ENCODE measurements around the gene GATD1. TPM values are rescaled to one million over a fixed set of nuclear protein-coding genes. Genes with fewer than 3 reads are reported as not detected.

The GATD1 gene
- total RNA-seq, 4 donors from 2014 or later, result 28.0 to 239 (median 38.4) TPM

DNA sequence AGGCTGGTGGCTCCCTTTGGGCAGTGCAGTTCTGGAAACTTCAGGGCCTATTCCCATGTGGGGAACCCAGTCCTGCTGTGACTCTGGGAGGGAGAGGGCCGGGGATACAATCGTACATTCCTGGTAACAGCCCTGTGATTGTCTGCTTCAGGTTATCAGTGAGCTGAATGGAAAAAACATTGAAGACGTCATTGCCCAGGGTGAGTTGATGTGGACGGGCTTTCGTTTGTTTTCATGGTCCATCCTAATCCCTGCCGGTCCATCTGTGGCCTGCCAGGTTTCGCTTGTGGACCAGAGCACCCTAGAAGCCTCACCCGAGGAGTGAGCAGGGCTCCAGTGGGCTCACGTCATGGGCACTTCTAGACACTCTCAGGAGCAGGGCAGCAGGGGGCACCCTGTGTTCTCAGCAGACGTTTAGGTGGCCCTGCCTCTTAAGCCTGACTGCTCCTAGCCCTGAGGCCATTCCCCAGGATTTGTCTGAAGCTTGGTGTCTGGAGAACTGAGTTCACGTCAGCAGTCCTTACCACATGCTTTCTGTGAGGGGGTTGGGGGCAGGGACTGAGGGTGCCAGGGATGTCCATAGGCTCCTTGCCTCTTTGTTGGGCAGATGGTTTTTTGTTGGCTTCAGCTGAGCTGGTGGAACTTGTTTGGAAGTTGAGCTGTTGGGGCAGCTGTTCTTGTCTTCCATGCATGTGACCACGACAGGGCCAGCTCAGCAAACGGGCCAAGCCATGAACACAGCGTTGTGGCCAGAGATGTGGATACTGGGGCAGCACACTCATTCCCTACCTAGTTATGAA is 34.4 kb upstream of the GATD1 start:
- TF ChIP-seq POLR2AphosphoS5 (IDR thresholded peaks at IDR 0.05) (no peak), POLR2A (IDR thresholded peaks at IDR 0.05) (no peak), EP300 (IDR thresholded peaks at IDR 0.05; ENCODE audit: low read depth) (no peak)
- TF ChIP-seq, protein P1, sequence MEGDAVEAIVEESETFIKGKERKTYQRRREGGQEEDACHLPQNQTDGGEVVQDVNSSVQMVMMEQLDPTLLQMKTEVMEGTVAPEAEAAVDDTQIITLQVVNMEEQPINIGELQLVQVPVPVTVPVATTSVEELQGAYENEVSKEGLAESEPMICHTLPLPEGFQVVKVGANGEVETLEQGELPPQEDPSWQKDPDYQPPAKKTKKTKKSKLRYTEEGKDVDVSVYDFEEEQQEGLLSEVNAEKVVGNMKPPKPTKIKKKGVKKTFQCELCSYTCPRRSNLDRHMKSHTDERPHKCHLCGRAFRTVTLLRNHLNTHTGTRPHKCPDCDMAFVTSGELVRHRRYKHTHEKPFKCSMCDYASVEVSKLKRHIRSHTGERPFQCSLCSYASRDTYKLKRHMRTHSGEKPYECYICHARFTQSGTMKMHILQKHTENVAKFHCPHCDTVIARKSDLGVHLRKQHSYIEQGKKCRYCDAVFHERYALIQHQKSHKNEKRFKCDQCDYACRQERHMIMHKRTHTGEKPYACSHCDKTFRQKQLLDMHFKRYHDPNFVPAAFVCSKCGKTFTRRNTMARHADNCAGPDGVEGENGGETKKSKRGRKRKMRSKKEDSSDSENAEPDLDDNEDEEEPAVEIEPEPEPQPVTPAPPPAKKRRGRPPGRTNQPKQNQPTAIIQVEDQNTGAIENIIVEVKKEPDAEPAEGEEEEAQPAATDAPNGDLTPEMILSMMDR (IDR thresholded peaks at IDR 0.05), result no peak
- 63 to 80% methylated on average over 2 to 14 of the region's 14 CpGs for WGBS, 2 donors (ENCODE audit: low coverage in 1 of 2)
- in situ Hi-C loops (cut with MboI; ENCODE audit: low pct_ligation_motif_present in 1 of 4, low pct_unique_long_range_greater_than_20kb in 1 of 4, low sequenced_read_pairs in 3 of 4) (no loop called here), intact Hi-C loops (cut with DNase I; ENCODE audit: low total_unique reads) (no loop called here)
- Histone ChIP-seq H3K27me3 (no peaks in the 10 kb centered on the region), H3K27ac (peak overlapping the region in 3 of 4 donors; percentile 94 to 96 (median 95)), H3K4me3 (peak overlapping the region in 1 of 4 donors; percentile 87), H3K36me3 (peaks cover 0 to 13% (median 3%) of the 10 kb centered on the region in 4 donors), H3K4me1 (peaks cover 6 to 33% (median 28%) of the 10 kb centered on the region in 4 donors), H3K9me3 (no peaks in the 10 kb centered on the region)
- no peak for DNase-seq

DNA sequence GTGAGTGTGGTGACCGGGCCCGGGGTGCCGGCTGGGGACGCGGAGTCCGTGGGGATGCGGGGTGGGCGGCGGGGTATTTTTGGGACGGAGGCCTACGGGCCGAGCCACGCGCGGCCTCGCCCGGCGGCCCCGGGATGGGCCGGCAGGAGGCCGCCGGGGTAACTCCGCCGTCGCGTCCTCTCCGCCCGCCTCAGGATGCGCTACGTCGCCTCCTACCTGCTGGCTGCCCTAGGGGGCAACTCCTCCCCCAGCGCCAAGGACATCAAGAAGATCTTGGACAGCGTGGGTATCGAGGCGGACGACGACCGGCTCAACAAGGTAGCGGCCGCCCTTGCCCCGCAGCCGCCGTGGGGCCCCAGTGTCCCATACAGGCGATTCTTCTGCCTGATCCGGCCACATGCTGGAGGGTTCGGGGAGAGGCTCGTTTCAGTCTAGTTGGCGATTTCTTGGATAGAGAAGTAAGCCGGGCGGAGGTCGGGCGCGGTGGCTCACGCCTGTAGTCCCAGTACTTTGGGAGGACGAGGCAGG is 32.8 kb upstream of the GATD1 start:
- intact Hi-C loops (cut with DNase I; ENCODE audit: low total_unique reads) (no loop called here), in situ Hi-C loops (cut with MboI; ENCODE audit: low pct_ligation_motif_present in 1 of 4, low pct_unique_long_range_greater_than_20kb in 1 of 4, low sequenced_read_pairs in 3 of 4) (no loop called here)
- DNase-seq, result no peak
- Histone ChIP-seq H3K27me3 (no peaks in the 10 kb centered on the region), H3K36me3 (peaks cover 0 to 13% (median 3%) of the 10 kb centered on the region in 4 donors), H3K9me3 (no peaks in the 10 kb centered on the region), H3K4me1 (peaks cover 6 to 36% (median 30%) of the 10 kb centered on the region in 4 donors), H3K4me3 (peak overlapping the region; percentile 56 to 98 (median 92)), H3K27ac (peak overlapping the region; percentile 94 to 96 (median 96))
- no peak for TF ChIP-seq POLR2A (IDR thresholded peaks at IDR 0.05)
- TF ChIP-seq, protein P1 (IDR thresholded peaks at IDR 0.05), result peak in 1 of 5 experiments; percentile 12
- 0% methylated on average over 12 of the region's 55 CpGs; no CpG with 5 or more reads in 1 of the 2 donors for WGBS, 2 donors (ENCODE audit: low coverage in 1 of 2)

DNA sequence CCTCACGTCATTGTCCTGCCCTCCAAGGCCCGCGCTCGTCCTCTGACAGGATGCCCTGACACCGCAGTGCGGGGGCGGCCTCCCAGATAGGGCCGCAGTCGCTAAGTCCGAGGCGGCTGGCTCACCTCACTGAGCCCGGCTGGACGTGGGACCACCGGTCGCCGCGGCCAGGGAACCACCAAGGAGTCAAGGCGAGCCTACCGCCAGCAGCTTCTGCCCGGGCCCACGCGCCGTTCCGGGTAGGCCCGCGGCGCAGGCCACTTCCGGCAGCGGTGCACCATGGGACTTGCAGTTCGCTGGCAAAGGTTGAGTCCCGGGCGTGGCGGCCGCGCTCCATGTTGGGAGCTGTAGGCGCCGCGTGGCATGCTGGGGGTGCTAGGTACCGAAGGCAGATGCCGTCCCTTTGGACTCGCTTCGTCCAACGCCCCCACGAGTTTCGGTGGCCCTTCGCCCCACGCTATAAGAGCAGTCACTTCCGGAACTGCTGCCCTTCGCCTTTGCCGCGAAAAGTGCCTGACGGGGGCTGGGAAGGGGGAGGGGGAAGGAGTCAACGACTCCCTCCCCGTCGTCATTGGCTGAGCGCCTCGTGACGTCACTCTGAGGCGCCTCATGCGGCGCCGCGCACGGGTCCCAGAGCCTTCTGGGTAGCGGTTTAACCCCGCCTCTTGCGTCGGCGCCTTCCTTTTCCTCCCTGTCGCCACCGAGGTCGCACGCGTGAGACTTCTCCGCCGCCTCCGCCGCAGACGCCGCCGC is 32.2 kb upstream of the GATD1 start, which contains the start of gene RPLP2:
Gene RPLP2, plus strand, starts transcription at position 681 of the 753 bp plus-strand sequence. CDS start 268 bp downstream, outside the sequence.
- TF ChIP-seq EP300 (IDR thresholded peaks at IDR 0.05; ENCODE audit: low read depth) (peak; percentile 29), POLR2A (IDR thresholded peaks at IDR 0.05) (peak; percentile 90), POLR2AphosphoS5 (IDR thresholded peaks at IDR 0.05) (peak; percentile 96 to 99 (median 97))
- TF ChIP-seq, protein P1 (IDR thresholded peaks at IDR 0.05), result no peak
- Histone ChIP-seq H3K27ac (peak within 1 kb of the TSS; percentile 94 to 96 (median 96)), H3K27me3 (no peaks in the 10 kb centered on the region), H3K36me3 (peaks cover 0 to 13% (median 3%) of the 10 kb centered on the region in 4 donors), H3K4me1 (peaks cover 10 to 41% (median 35%) of the 10 kb centered on the region in 4 donors), H3K4me3 (peak within 1 kb of the TSS; percentile 56 to 98 (median 92)), H3K9me3 (no peaks in the 10 kb centered on the region)
- WGBS, 2 donors (ENCODE audit: low coverage in 1 of 2), result 0% methylated on average over 67 of the region's 81 CpGs; no CpG with 5 or more reads in 1 of the 2 donors
- DNase-seq, result peak; percentile 98
- intact Hi-C loops (cut with DNase I; ENCODE audit: low total_unique reads), result no loop called here
- in situ Hi-C loops (cut with MboI; ENCODE audit: low pct_ligation_motif_present in 1 of 4, low pct_unique_long_range_greater_than_20kb in 1 of 4, low sequenced_read_pairs in 3 of 4), result no loop called here
